GM19035 (cell line): ENCODE results near the gene DSCAML1.
"Not testable (repeated sequence)": the region's sequence is repeated elsewhere in the genome, so short reads cannot be mapped to it uniquely, and the experiment has no call there.

Experiments used
- ATAC-seq: cut with Tn5 transposase; IDR thresholded peaks from one replicate; pipeline ENCODE4 v1.9.1; 2021; ENCODE audit not compliant: unreplicated experiment

Gene DSCAML1

GRCh38 chr11:117765068-117765467, 31.9 kb downstream of the DSCAML1 start:
- ATAC-seq: no peak

- ATAC-seq: not testable (repeated sequence)
Observed at GRCh38 chr11:117763465-117763864, 33.6 kb downstream of the DSCAML1 start.

GRCh38 chr11:117761993-117762392, 35.0 kb downstream of the DSCAML1 start:
- ATAC-seq: no peak

GRCh38 chr11:117759305-117759704, 37.7 kb downstream of the DSCAML1 start:
- no peak for ATAC-seq

- ATAC-seq: no peak
Observed at GRCh38 chr11:117754030-117754429, 43.0 kb downstream of the DSCAML1 start.

GRCh38 chr11:117752721-117753237, 44.2 kb downstream of the DSCAML1 start:
- no peak for ATAC-seq

- no peak for ATAC-seq
Observed at GRCh38 chr11:117752071-117752470, 44.9 kb downstream of the DSCAML1 start.

- no peak for ATAC-seq
Observed at GRCh38 chr11:117750916-117751662, 45.9 kb downstream of the DSCAML1 start.

- ATAC-seq: no peak
Observed at GRCh38 chr11:117750357-117750756, 46.7 kb downstream of the DSCAML1 start.

GRCh38 chr11:117749541-117749910, 47.5 kb downstream of the DSCAML1 start:
- ATAC-seq: no peak

- ATAC-seq: no peak
Observed at GRCh38 chr11:117748771-117749540, 48.1 kb downstream of the DSCAML1 start.

GRCh38 chr11:117747892-117748291, 49.1 kb downstream of the DSCAML1 start:
- ATAC-seq: no peak

- ATAC-seq: no peak
Observed at GRCh38 chr11:117745346-117745745, 51.7 kb downstream of the DSCAML1 start.

GRCh38 chr11:117744471-117745150, 52.4 kb downstream of the DSCAML1 start:
- no peak for ATAC-seq

- no peak for ATAC-seq
Observed at GRCh38 chr11:117743121-117743815, 53.7 kb downstream of the DSCAML1 start.

- ATAC-seq: no peak
Observed at GRCh38 chr11:117738246-117738957, 58.6 kb downstream of the DSCAML1 start.

GRCh38 chr11:117735350-117735977, 61.6 kb downstream of the DSCAML1 start:
- ATAC-seq: no peak

- no peak for ATAC-seq
Observed at GRCh38 chr11:117734601-117735024, 62.4 kb downstream of the DSCAML1 start.

GRCh38 chr11:117733316-117733715, 63.7 kb downstream of the DSCAML1 start:
- no peak for ATAC-seq
